NCI-H774 (cell line): ENCODE measurements around the gene AFF3.

Experiments used
- DNase-seq: peaks from one replicate; lab custom pipeline; 2025; lab: John Stamatoyannopoulos, UW

AFF3 gene

GRCh38 chr2:100043081-100043890, 99.1 kb downstream of the AFF3 start:
- no peak for DNase-seq

GRCh38 chr2:100042562-100042961, 99.8 kb downstream of the AFF3 start:
- DNase-seq: no peak

GRCh38 chr2:100041946-100042345, 100.4 kb downstream of the AFF3 start:
- DNase-seq: no peak

GRCh38 chr2:100041385-100041784, 101.0 kb downstream of the AFF3 start:
- no peak for DNase-seq

- no peak for DNase-seq
Observed at GRCh38 chr2:100040906-100041305, 101.5 kb downstream of the AFF3 start.

- no peak for DNase-seq
Observed at GRCh38 chr2:100039291-100039980, 103.0 kb downstream of the AFF3 start.

GRCh38 chr2:100038011-100038410, 104.4 kb downstream of the AFF3 start:
- DNase-seq: no peak

GRCh38 chr2:100036793-100037192, 105.6 kb downstream of the AFF3 start:
- no peak for DNase-seq

GRCh38 chr2:100036026-100036425, 106.4 kb downstream of the AFF3 start:
- DNase-seq: no peak

GRCh38 chr2:100034431-100034830, 108.0 kb downstream of the AFF3 start:
- no peak for DNase-seq

- no peak for DNase-seq
Observed at GRCh38 chr2:100033976-100034375, 108.4 kb downstream of the AFF3 start.

GRCh38 chr2:100031604-100032003, 110.8 kb downstream of the AFF3 start:
- DNase-seq: no peak

- no peak for DNase-seq
Observed at GRCh38 chr2:100029460-100029859, 112.9 kb downstream of the AFF3 start.

GRCh38 chr2:100021791-100022340, 120.5 kb downstream of the AFF3 start:
- no peak for DNase-seq

- DNase-seq: no peak
Observed at GRCh38 chr2:100019499-100019898, 122.9 kb downstream of the AFF3 start.

GRCh38 chr2:100018341-100019193, 123.8 kb downstream of the AFF3 start:
- no peak for DNase-seq

GRCh38 chr2:100017633-100018032, 124.8 kb downstream of the AFF3 start:
- no peak for DNase-seq

GRCh38 chr2:100016756-100017155, 125.6 kb downstream of the AFF3 start:
- DNase-seq: no peak

- DNase-seq: no peak
Observed at GRCh38 chr2:100015849-100016248, 126.5 kb downstream of the AFF3 start.

GRCh38 chr2:100013892-100014677, 128.3 kb downstream of the AFF3 start:
- DNase-seq: no peak

- no peak for DNase-seq
Observed at GRCh38 chr2:100012561-100012960, 129.8 kb downstream of the AFF3 start.
